ENCODE measurements around the gene AKNAD1.

AKNAD1 gene

GRCh38 chr1:108779455-108779854 lies 77.4 kb downstream of the AKNAD1 start:
- DNase-seq = no peak

GRCh38 chr1:108777839-108778238 lies 79.1 kb downstream of the AKNAD1 start:
- DNase-seq = no peak

DNA sequence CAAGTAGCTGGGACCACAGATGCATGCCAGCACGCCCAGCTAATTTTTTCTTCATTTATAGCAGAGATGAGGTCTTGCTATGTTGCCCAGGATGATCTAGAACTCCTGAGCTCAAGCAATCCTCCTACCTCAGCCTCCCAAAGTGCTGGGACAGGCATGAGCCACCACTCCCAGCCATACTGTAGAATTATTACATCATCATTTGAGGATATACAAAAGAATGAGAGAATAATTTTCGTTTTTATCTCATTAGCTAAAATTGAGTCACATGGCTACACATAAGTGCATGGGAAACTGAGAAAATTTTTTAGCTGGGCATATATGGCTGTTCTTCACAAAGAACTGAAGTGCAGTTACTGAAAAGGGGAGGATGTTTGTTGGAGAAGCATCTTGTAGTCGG lies 89.2 kb downstream of the AKNAD1 start:
- DNase-seq = no peak

DNA sequence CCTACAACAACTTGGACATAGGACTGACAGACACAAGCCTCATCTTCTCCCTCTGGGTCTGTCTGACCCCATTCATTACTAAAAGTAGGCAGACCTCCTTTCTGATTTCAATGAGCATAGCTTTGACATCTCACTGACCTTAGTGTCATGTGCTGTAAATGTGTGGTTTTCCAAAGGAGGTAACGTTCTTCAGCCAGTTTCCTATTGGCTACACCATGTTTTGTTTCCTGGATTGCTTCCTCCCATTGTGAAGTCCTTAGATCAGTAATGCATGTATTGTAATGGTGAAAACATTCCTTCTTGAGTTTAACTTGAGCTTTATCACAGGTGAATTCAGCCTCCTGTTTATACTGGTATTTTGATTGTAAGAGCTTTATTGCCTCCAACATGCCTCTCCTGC lies 89.8 kb downstream of the AKNAD1 start:
- no peak for DNase-seq

All from NCI-H526 treated with DMSO at 0.1 percent for 48 hours (cell line).